K562 (cell line): ENCODE results near the gene B4GALT5. TPM values are rescaled to one million over a fixed set of nuclear protein-coding genes. Genes with fewer than 3 reads are reported as not detected.

Experiments
- CBFA2T3 ChIP-seq: fragments of 450-650 bp; IDR thresholded peaks from 2 replicates; pipeline ENCODE4 v1.6.1; 2017
- CCNT2 ChIP-seq: IDR thresholded peaks from 2 replicates; pipeline ENCODE4 v1.6.1; 2011; ENCODE audit warnings: borderline replicate concordance, low read depth, mild to moderate bottlenecking, moderate library complexity, mixed read lengths, low read length; ENCODE audit not compliant: insufficient read length; ENCODE audit errors: extremely low read depth
- CEBPG ChIP-seq, 3 experiments: fragments of 200-800 bp in 1 of 3; sonication (Bioruptor generic) in 1 of 3; sonication (generic) in 1 of 3; formaldehyde crosslinking in 1 of 3; IDR thresholded peaks in 2 of 3; conservative IDR thresholded peaks in 1 of 3; 2 replicates each; pipeline versions ENCODE4 v1.6.1 to v1.8.0; 2016 to 2022; ENCODE audit warnings: missing compliant biosample characterization in 2 of 3, missing genetic modification characterization in 2 of 3, mild to moderate bottlenecking in 1 of 3, missing genetic modification reagents in 1 of 3
- DMBX1 ChIP-seq: fragments of 250-450 bp; sonication (Bioruptor Pico); IDR thresholded peaks from 2 replicates; pipeline ENCODE4 v1.8.0; 2022; ENCODE audit warnings: inconsistent platforms, mild to moderate bottlenecking, moderate library complexity, borderline replicate concordance
- GATAD2B ChIP-seq: fragments of 450-650 bp; IDR thresholded peaks from 2 replicates; pipeline ENCODE4 v1.6.1; 2017; ENCODE audit warnings: mild to moderate bottlenecking, borderline replicate concordance
- MAFG ChIP-seq: fragments of 450-650 bp; conservative IDR thresholded peaks from 2 replicates; pipeline ENCODE4 v1.6.1; 2016; ENCODE audit warnings: missing genetic modification characterization, missing compliant biosample characterization
- MCM2 ChIP-seq: fragments of 450-650 bp; IDR thresholded peaks from 2 replicates; pipeline ENCODE4 v1.6.1; 2017; ENCODE audit warnings: low read depth, mild to moderate bottlenecking
- MYC ChIP-seq, 2 experiments: fragments of 250-450 bp in 1 of 2; sonication (Bioruptor Pico) in 1 of 2; IDR thresholded peaks; 2 replicates each; pipeline versions ENCODE4 v1.5.1 to v1.6.1; 2012 to 2021; ENCODE audit warnings: low read depth in 2 of 2, borderline replicate concordance in 1 of 2, improper control_type of control experiment in 1 of 2, low read length in 1 of 2, mild to moderate bottlenecking in 1 of 2, moderate library complexity in 1 of 2
- NFIX ChIP-seq: fragments of 250-450 bp; sonication (Bioruptor Pico); IDR thresholded peaks from 2 replicates; pipeline ENCODE4 v1.4.0; 2020; ENCODE audit warnings: low read depth, mild to moderate bottlenecking, moderate library complexity
- NR2C2 ChIP-seq, 2 experiments: fragments of 200-800 bp in 1 of 2; sonication (Bioruptor generic) in 1 of 2; sonication (generic) in 1 of 2; formaldehyde crosslinking in 1 of 2; IDR thresholded peaks; 2 replicates each; pipeline versions ENCODE4 v1.6.1 to v1.8.0; 2016 to 2022; ENCODE audit warnings: mild to moderate bottlenecking in 1 of 2, missing compliant biosample characterization in 1 of 2, missing genetic modification characterization in 1 of 2, missing genetic modification reagents in 1 of 2
- NR3C1 ChIP-seq: sonication (generic); formaldehyde crosslinking; IDR thresholded peaks from 2 replicates; pipeline ENCODE4 v1.8.1; 2022; ENCODE audit warnings: missing genetic modification reagents
- PHTF2 ChIP-seq: fragments of 250-450 bp; sonication (Bioruptor Pico); IDR thresholded peaks from 2 replicates; pipeline ENCODE4 v1.5.0; 2021; ENCODE audit warnings: mild to moderate bottlenecking
- POLR2G ChIP-seq: fragments of 200-400 bp; formaldehyde crosslinking; IDR thresholded peaks from 2 replicates; pipeline ENCODE4 v1.6.1; 2017; ENCODE audit warnings: low read depth, mild to moderate bottlenecking, antibody characterized with exemption, low read length, moderate library complexity
- RFX1 ChIP-seq: fragments of 450-650 bp; IDR thresholded peaks from 2 replicates; pipeline ENCODE4 v1.6.1; 2016; ENCODE audit warnings: mild to moderate bottlenecking, moderate library complexity
- RNF2 ChIP-seq: sonication (generic); IDR thresholded peaks from 2 replicates; pipeline ENCODE4 v1.6.1; 2016
- SMARCB1 ChIP-seq: IDR thresholded peaks from 2 replicates; pipeline ENCODE4 v1.6.1; 2011; ENCODE audit warnings: improper control_type of control experiment, low read depth; ENCODE audit not compliant: insufficient read length
- STAT5B ChIP-seq: fragments of 250-450 bp; sonication (Bioruptor Pico); IDR thresholded peaks from 2 replicates; pipeline ENCODE4 v1.8.0; 2021; ENCODE audit warnings: mild to moderate bottlenecking, inconsistent platforms
- TGIF2 ChIP-seq: sonication (generic); formaldehyde crosslinking; IDR thresholded peaks from 2 replicates; pipeline ENCODE4 v1.8.1; 2022; ENCODE audit warnings: mild to moderate bottlenecking, missing genetic modification reagents, moderate library complexity
- ZBTB1 ChIP-seq: sonication (generic); formaldehyde crosslinking; IDR thresholded peaks from 2 replicates; pipeline ENCODE4 v1.8.1; 2023; ENCODE audit warnings: missing genetic modification reagents, low read depth, mild to moderate bottlenecking, borderline replicate concordance
- ZBTB12 ChIP-seq: fragments of 250-450 bp; sonication (Bioruptor Pico); IDR thresholded peaks from 2 replicates; pipeline ENCODE4 v1.4.0; 2020
- ZNF121 ChIP-seq: sonication (generic); formaldehyde crosslinking; conservative IDR thresholded peaks from 2 replicates; pipeline ENCODE4 v1.8.0; 2022; ENCODE audit warnings: missing genetic modification reagents
- ZNF175 ChIP-seq: fragments of 200-800 bp; sonication (Bioruptor generic); IDR thresholded peaks from 2 replicates; pipeline ENCODE4 v1.6.1; 2016; ENCODE audit warnings: low read depth, mild to moderate bottlenecking, missing genetic modification characterization, missing compliant biosample characterization
- ZNF212 ChIP-seq: fragments of 450-650 bp; formaldehyde crosslinking; IDR thresholded peaks from 2 replicates; pipeline ENCODE4 v1.4.0; 2020; ENCODE audit warnings: mild to moderate bottlenecking
- ZNF324 ChIP-seq: fragments of 250-450 bp; sonication (Bioruptor Pico); IDR thresholded peaks from 2 replicates; pipeline ENCODE4 v1.4.0; 2020; ENCODE audit warnings: mild to moderate bottlenecking
- ZNF398 ChIP-seq: fragments of 250-450 bp; sonication (Bioruptor Pico); IDR thresholded peaks from 2 replicates; pipeline ENCODE4 v1.8.0; 2021; ENCODE audit warnings: moderate library complexity, mild to moderate bottlenecking, inconsistent platforms
- polyA plus RNA-seq, 8 experiments: library from polyadenylated mRNA; depleted of rRNA in 4 of 8; stranded (reverse) in 5 of 8; unstranded in 3 of 8; fragments of >200 nt; fragmentation: Nextera tagmentation in 2 of 8; fragmentation: Illumina TruSeq in 1 of 8; extraction: Ambion mirVana in 2 of 8; extraction: Trizol in 1 of 8; gene quantifications; 2 replicates each; pipeline versions ENCODE4 v1.2.1 to v1.2.3, GENCODE V29; 2011 to 2014; ENCODE audit warnings: inconsistent platforms in 1 of 8, missing spikeins in 1 of 8
- total RNA-seq, 7 experiments: library from RNA; depleted of rRNA in 6 of 7; stranded (reverse); fragments of >200 nt in 6 of 7; fragmentation: Illumina TruSeq in 2 of 7; extraction: Trizol in 2 of 7; gene quantifications; 2 replicates each; pipeline versions ENCODE4 v1.2.1 to v1.2.3, GENCODE V29; 2011 to 2021; ENCODE audit warnings: low replicate concordance in 1 of 7

Gene B4GALT5
- total and polyA plus RNA-seq, 9 of the 15 experiments (the other 6 are each of a cell fraction or from before 2014, with no cell fraction given), result 8.5 to 32.6 (median 23.4) TPM

- no peak for TF ChIP-seq SMARCB1
- TF ChIP-seq ZBTB1 (CRISPR knock-in tag), result no peak
- TF ChIP-seq ZNF175 (CRISPR knock-in tag), result peak; percentile 94
- TF ChIP-seq DMBX1 (CRISPR knock-in tag), result peak; percentile 97
- TF ChIP-seq CCNT2, result no peak
- TF ChIP-seq ZNF121 (CRISPR knock-in tag), result no peak
- no peak for TF ChIP-seq NR3C1 (CRISPR knock-in tag)
- no peak for TF ChIP-seq ZBTB12 (CRISPR knock-in tag)
- no peak for TF ChIP-seq TGIF2 (CRISPR knock-in tag)
- no peak for TF ChIP-seq MYC (IDR thresholded peaks at IDR 0.05; ENCODE audit: low read depth, low read length)
- peak; percentile 87 for TF ChIP-seq MYC (CRISPR knock-in tag; IDR thresholded peaks at IDR 0.05; ENCODE audit: borderline replicate concordance, low read depth)
- TF ChIP-seq GATAD2B, result no peak
- peak; percentile 55; the same call in 1 of the 2 replicates for TF ChIP-seq NFIX (CRISPR knock-in tag)
- peak; percentile 79 for TF ChIP-seq ZNF398 (CRISPR knock-in tag)
- TF ChIP-seq RNF2, result no peak
- no peak for TF ChIP-seq ZNF324 (CRISPR knock-in tag)
- no peak for TF ChIP-seq MCM2
- no peak; the same call in 1 of the 2 replicates for TF ChIP-seq NR2C2 (CRISPR knock-in tag; IDR thresholded peaks at IDR 0.05)
- peak; percentile 74 for TF ChIP-seq NR2C2 (tag; IDR thresholded peaks at IDR 0.05)
- TF ChIP-seq ZNF212 (CRISPR knock-in tag), result no peak
- 0 out of 2 replicates have a peak, but pooled peaks have one; percentile 37 for TF ChIP-seq PHTF2 (CRISPR knock-in tag)
- no peak for TF ChIP-seq POLR2G
- 0 out of 2 replicates have a peak, but pooled peaks have one; percentile 35 for TF ChIP-seq MAFG
- TF ChIP-seq CEBPG (CRISPR knock-in tag; IDR thresholded peaks at IDR 0.05), result no peak
- TF ChIP-seq CEBPG (tag; conservative IDR thresholded peaks at IDR 0.05 in 1 of 2, IDR thresholded peaks at IDR 0.05 in 1 of 2), result no peak
- no peak; the same call in 1 of the 2 replicates for TF ChIP-seq STAT5B (CRISPR knock-in tag)
- TF ChIP-seq CBFA2T3, result peak; percentile 39; the same call in 1 of the 2 replicates
- TF ChIP-seq RFX1, result no peak
Measured at GRCh38 chr20:49762940-49763766, 49.5 kb upstream of the B4GALT5 start (continued).
